Neuron (in vitro differentiated cells): ENCODE results near the gene NRP1.

ENCODE experiments used
- H2AFZ ChIP-seq: one replicate; pipeline ENCODE4 v1.6.1; 2013; ENCODE audit warnings: low read depth, mild to moderate bottlenecking, inconsistent platforms, low read length, moderate library complexity
- H3K27me3 ChIP-seq: one replicate; pipeline ENCODE4 v1.6.1; 2013; ENCODE audit warnings: low read length; ENCODE audit not compliant: insufficient read depth
- H3K36me3 ChIP-seq: one replicate; pipeline ENCODE4 v1.6.1; 2013; ENCODE audit warnings: low read length; ENCODE audit not compliant: insufficient read depth
- H3K4me1 ChIP-seq: one replicate; pipeline ENCODE4 v1.6.1; 2013; ENCODE audit warnings: low read length; ENCODE audit not compliant: insufficient read depth
- H3K4me3 ChIP-seq: 2 replicates; pipeline ENCODE4 v1.5.1; 2013; ENCODE audit warnings: mild to moderate bottlenecking, low read length, moderate library complexity
- H3K9me3 ChIP-seq: one replicate; pipeline ENCODE4 v1.6.1; 2013; ENCODE audit warnings: low read length

NRP1 gene

GRCh38 chr10:33274096-33274785 lies 60.2 kb downstream of the NRP1 start:
- Histone ChIP-seq H3K4me3 (no peak overlapping the region), H3K27me3 (no peaks in the 10 kb centered on the region), H3K4me1 (peaks cover 53% of the 10 kb centered on the region)

GRCh38 chr10:33273295-33274002 lies 61.0 kb downstream of the NRP1 start:
- Histone ChIP-seq H3K9me3 (no peaks in the 10 kb centered on the region), H3K4me1 (peaks cover 53% of the 10 kb centered on the region), H2AFZ (no peak overlapping the region), H3K4me3 (no peak overlapping the region), H3K36me3 (peaks cover 10% of the 10 kb centered on the region), H3K27me3 (no peaks in the 10 kb centered on the region)

More at GRCh38 chr10:33274096-33274785, 60.2 kb downstream of the NRP1 start:
- Histone ChIP-seq H3K36me3 (peaks cover 5% of the 10 kb centered on the region), H2AFZ (no peak overlapping the region), H3K9me3 (no peaks in the 10 kb centered on the region)

- Histone ChIP-seq H3K36me3 (peaks cover 14% of the 10 kb centered on the region), H3K27me3 (no peaks in the 10 kb centered on the region), H3K4me3 (no peak overlapping the region), H3K4me1 (peaks cover 53% of the 10 kb centered on the region), H3K9me3 (no peaks in the 10 kb centered on the region), H2AFZ (no peak overlapping the region)
Measured at GRCh38 chr10:33272635-33273034, 61.8 kb downstream of the NRP1 start.

DNA sequence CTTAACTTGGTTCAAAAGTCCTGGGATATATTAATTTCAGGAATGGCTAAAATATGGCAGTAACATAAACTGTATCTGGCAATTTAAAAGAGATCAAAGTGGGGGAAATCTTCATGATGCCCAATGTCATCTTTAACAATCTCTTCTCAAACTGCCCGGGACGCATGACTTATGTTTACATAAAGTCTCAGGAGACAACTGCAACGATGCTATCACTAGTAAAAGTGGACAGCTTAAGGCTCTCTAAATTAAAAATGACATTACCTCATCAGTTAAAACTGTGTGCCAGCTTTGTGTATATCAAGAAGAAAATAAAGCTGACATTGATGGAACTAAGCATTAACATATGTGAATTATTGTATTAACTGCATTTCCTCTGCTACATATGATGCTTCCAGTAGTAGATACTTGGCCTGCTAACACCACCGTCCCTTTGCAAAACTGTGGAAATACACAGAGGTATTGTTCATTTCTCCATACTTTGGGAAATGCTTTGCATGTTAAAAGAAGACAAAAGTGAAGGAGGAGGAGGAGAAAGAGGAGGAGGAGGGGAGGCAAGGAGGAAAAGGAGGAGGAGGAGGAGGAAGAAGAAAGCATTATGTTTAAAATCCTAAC lies 62.4 kb downstream of the NRP1 start:
- H3K27me3 ChIP-seq, result no peaks in the 10 kb centered on the region
- no peak overlapping the region for H3K4me3 ChIP-seq
- no peaks in the 10 kb centered on the region for H3K9me3 ChIP-seq
- no peak overlapping the region for H2AFZ ChIP-seq
- H3K36me3 ChIP-seq, result peaks cover 16% of the 10 kb centered on the region
- H3K4me1 ChIP-seq, result peaks cover 50% of the 10 kb centered on the region

DNA sequence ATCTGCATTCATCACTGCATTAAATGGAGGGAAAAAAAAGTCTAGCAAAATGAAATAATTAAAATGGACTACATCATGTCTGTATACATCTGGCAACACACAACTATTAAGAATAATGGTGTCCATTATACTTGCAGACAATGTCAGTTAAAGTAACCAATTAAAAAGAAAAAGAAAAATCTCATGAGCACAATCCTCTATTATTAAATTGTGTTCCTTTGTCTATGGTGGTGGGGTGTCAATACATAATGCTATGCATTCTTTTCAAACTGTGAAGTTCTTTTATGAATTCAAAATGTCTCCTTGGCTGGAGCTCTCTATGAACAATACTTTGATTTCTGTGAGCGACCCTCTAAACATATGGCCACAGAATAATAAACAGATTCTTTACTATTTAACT lies 63.5 kb downstream of the NRP1 start:
- H3K4me1 ChIP-seq, result peaks cover 50% of the 10 kb centered on the region
- no peak overlapping the region for H3K4me3 ChIP-seq
- H3K36me3 ChIP-seq, result peaks cover 18% of the 10 kb centered on the region
- H3K9me3 ChIP-seq, result no peaks in the 10 kb centered on the region
- no peak overlapping the region for H2AFZ ChIP-seq
- no peaks in the 10 kb centered on the region for H3K27me3 ChIP-seq

GRCh38 chr10:33267708-33268107 lies 66.8 kb downstream of the NRP1 start:
- H3K27me3 ChIP-seq, result no peaks in the 10 kb centered on the region
- peaks cover 29% of the 10 kb centered on the region for H3K36me3 ChIP-seq
- peaks cover 29% of the 10 kb centered on the region for H3K4me1 ChIP-seq
- H3K4me3 ChIP-seq, result no peak overlapping the region
- H3K9me3 ChIP-seq, result no peaks in the 10 kb centered on the region
- no peak overlapping the region for H2AFZ ChIP-seq

DNA sequence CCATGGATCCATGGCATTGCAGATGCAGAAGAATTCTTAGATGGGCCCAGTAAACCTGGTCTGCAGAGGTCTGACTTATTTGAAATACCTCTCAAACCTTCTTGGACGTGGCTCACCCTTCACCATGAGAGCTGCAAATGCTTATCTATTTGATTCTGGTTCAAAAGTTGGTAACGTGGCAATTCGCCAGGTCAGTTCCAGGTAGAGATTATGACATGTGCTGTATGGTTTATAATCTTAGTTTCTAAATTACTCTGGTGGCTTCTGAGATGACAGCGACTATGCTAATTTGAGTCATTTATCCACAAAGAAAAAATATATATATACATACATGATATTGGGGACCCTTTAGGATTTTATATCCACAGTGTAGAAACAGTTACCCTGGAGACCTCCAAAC lies 68.8 kb downstream of the NRP1 start:
- no peak overlapping the region for H3K4me3 ChIP-seq
- peaks cover 33% of the 10 kb centered on the region for H3K36me3 ChIP-seq
- H3K27me3 ChIP-seq, result no peaks in the 10 kb centered on the region
- no peaks in the 10 kb centered on the region for H3K9me3 ChIP-seq
- H2AFZ ChIP-seq, result no peak overlapping the region
- peaks cover 8% of the 10 kb centered on the region for H3K4me1 ChIP-seq

DNA sequence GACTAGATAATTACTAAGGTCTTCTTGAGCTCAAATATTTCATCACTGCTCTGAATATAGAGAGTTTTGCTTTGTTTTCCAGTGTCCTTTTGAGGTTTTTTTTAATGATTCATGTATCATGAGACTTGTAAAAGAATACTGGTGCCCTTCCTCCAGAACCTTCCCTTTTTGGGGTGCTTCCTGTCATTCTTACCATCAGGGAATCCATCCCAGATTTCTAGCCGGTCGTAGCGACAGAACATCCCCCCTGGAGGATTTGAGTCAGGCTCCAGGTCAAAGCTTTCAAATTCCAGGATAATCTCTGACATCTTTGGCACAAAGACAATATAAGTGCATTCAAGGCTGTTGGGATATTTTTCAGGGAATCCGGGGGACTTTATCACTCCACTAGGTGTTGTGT lies 71.0 kb downstream of the NRP1 start:
- Histone ChIP-seq H3K27me3 (no peaks in the 10 kb centered on the region), H3K4me3 (no peak overlapping the region), H3K36me3 (peaks cover 27% of the 10 kb centered on the region), H3K4me1 (peaks cover 10% of the 10 kb centered on the region), H3K9me3 (no peaks in the 10 kb centered on the region), H2AFZ (no peak overlapping the region)

DNA sequence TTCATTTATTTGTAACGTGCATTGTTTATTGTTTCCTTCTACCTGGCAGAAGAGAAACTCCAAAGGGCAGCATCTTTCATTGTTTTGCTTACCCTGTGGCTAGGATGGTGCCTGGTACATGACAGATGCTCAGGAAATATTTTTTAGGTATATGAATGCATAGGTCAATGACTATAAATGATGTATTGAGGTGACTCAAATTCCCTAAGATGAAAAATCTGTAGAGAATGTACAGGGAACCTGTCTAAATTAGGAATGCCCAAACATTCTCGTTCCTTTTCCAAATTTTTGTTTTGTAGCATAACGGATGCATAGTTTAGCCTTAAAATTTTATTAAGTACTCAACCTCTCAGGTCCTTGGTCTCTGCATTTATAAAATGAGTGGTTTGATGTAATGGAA lies 71.6 kb downstream of the NRP1 start:
- Histone ChIP-seq H3K4me1 (peaks cover 10% of the 10 kb centered on the region), H2AFZ (no peak overlapping the region), H3K27me3 (no peaks in the 10 kb centered on the region), H3K4me3 (no peak overlapping the region), H3K36me3 (peaks cover 23% of the 10 kb centered on the region), H3K9me3 (no peaks in the 10 kb centered on the region)

DNA sequence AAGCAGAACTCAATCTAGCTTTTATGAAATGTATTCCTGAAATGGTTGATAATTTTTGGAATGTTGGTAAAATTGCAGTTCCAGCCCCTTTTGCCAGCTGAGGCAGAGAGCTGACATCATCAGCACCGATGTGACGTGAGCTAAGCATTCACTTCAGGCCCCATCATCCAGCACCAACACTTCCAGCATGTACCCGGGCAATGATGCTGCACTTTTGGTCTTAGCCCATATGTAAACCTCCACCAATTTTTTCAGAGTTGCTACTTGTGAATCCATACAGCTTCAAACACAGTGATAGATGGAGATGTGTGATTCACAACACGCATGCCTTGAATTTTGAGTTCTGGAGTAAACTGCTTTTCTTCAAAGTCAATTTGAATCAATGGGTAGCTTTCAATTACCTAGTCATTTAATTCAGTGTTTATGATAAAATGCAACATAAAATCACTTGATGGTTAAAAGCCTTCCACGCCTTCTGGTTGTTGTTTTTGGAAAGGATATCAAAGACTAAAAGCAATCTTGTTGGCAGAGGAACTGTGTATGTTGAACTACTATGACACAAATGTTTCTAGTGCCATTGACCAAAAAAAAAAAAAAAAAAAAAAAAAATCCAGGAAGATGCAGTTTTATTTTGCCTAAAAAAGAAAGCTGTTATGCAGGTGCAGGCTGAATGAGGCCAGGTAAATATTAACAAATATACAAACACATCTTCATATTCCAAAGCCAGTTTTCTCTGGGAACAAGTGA lies 73.9 kb downstream of the NRP1 start:
- no peak overlapping the region for H3K4me3 ChIP-seq
- no peaks in the 10 kb centered on the region for H3K9me3 ChIP-seq
- peaks cover 22% of the 10 kb centered on the region for H3K36me3 ChIP-seq
- no peaks in the 10 kb centered on the region for H3K27me3 ChIP-seq
- H2AFZ ChIP-seq, result no peak overlapping the region
- peaks cover 10% of the 10 kb centered on the region for H3K4me1 ChIP-seq

DNA sequence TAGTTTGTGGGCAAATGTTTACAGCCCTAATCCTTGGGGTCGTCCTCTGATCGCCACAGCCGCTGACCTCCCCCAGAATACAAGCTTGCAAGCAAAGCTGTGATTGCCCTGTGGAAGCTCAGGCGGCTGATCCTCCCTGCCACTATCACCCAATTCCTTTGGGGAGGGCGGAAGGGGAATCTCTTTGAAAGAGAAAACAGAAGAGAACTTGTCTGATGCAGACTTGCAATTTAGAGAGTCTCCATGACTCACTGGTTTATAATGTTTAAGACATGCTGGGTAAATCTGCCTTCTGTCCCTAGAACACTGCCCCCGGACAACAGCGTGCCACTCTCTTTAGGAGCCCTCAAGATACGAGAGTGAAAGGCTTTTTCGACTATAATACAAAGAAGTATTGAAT lies 75.5 kb downstream of the NRP1 start:
- Histone ChIP-seq H3K36me3 (peaks cover 22% of the 10 kb centered on the region), H3K4me1 (peaks cover 10% of the 10 kb centered on the region), H2AFZ (no peak overlapping the region), H3K4me3 (no peak overlapping the region), H3K27me3 (no peaks in the 10 kb centered on the region), H3K9me3 (no peaks in the 10 kb centered on the region)

GRCh38 chr10:33257439-33258080 lies 76.9 kb downstream of the NRP1 start:
- Histone ChIP-seq H3K4me3 (no peak overlapping the region), H3K9me3 (no peaks in the 10 kb centered on the region), H3K4me1 (peaks cover 10% of the 10 kb centered on the region), H2AFZ (no peak overlapping the region), H3K27me3 (no peaks in the 10 kb centered on the region), H3K36me3 (peaks cover 23% of the 10 kb centered on the region)
